Transverse colon (tissue), 3 donors: ENCODE results near the gene IL6R.

Experiments
- EP300 ChIP-seq: sonication (generic); formaldehyde crosslinking; IDR thresholded peaks from one replicate; pipeline ENCODE4 v1.6.1; 2017; ENCODE audit warnings: antibody characterized with exemption, low read depth
- TF ChIP-seq, protein P1 (sequence below), 5 experiments: fragments of 200-600 bp in 3 of 5; fragments of 450-650 bp in 2 of 5; sonication (generic) in 3 of 5; IDR thresholded peaks; 1 replicate in 2 of 5; 2 replicates in 3 of 5; pipeline ENCODE4 v1.5.1; 2016 to 2017; ENCODE audit warnings: antibody characterized with exemption in 5 of 5, inconsistent platforms in 3 of 5, mild to moderate bottlenecking in 2 of 5, moderate library complexity in 1 of 5

DNA sequence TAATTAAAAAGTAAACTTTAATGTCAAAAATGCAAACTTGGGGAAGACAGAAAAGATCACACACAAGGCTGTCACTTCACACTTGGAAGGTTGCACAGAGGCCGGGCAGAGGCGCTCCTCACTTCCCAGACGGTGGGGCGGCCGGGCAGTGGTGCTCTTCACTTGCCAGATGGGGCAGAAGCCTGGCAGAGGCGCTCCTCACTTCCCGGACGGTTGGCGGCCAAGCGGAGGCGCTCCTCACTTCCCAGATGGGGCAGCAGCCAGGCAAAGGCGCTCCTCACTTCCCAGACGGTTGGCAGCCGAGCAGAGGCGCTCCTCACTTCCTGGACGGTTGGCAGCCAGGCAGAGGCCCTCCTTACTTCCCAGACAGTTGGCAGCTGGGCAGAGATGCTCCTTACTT lies 25.8 kb upstream of the IL6R start:
- TF ChIP-seq, protein P1, sequence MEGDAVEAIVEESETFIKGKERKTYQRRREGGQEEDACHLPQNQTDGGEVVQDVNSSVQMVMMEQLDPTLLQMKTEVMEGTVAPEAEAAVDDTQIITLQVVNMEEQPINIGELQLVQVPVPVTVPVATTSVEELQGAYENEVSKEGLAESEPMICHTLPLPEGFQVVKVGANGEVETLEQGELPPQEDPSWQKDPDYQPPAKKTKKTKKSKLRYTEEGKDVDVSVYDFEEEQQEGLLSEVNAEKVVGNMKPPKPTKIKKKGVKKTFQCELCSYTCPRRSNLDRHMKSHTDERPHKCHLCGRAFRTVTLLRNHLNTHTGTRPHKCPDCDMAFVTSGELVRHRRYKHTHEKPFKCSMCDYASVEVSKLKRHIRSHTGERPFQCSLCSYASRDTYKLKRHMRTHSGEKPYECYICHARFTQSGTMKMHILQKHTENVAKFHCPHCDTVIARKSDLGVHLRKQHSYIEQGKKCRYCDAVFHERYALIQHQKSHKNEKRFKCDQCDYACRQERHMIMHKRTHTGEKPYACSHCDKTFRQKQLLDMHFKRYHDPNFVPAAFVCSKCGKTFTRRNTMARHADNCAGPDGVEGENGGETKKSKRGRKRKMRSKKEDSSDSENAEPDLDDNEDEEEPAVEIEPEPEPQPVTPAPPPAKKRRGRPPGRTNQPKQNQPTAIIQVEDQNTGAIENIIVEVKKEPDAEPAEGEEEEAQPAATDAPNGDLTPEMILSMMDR (IDR thresholded peaks at IDR 0.05) = no peak
- TF ChIP-seq EP300 = no peak
